HepG2 (cell line): Measurements from ENCODE around the gene DUS1L. TPM values are rescaled to one million over a fixed set of nuclear protein-coding genes. Genes with fewer than 3 reads are reported as not detected.

ENCODE experiments used
- CENPX ChIP-seq: sonication (generic); formaldehyde crosslinking; IDR thresholded peaks from 2 replicates; pipeline ENCODE4 v1.9.0; 2021; ENCODE audit warnings: mild to moderate bottlenecking, missing genetic modification reagents, moderate library complexity
- HMG20B ChIP-seq: conservative IDR thresholded peaks from 2 replicates; pipeline ENCODE4 v1.6.1; 2016; ENCODE audit warnings: missing genetic modification reagents, missing compliant biosample characterization
- MYPOP ChIP-seq: sonication (generic); formaldehyde crosslinking; IDR thresholded peaks from 2 replicates; pipeline ENCODE4 v1.8.1; 2023; ENCODE audit warnings: mild to moderate bottlenecking, moderate library complexity, missing genetic modification reagents
- SATB2 ChIP-seq: sonication (generic); formaldehyde crosslinking; IDR thresholded peaks from 2 replicates; pipeline ENCODE4 v1.5.0; 2020; ENCODE audit warnings: missing genetic modification reagents
- SNRNP70 ChIP-seq: fragments of 200-400 bp; formaldehyde crosslinking; IDR thresholded peaks from 2 replicates; pipeline ENCODE4 v1.6.1; 2017; ENCODE audit warnings: mild to moderate bottlenecking, low read depth, low read length, moderate library complexity
- SSRP1 ChIP-seq: IDR thresholded peaks from 2 replicates; pipeline ENCODE4 v1.6.1; 2016; ENCODE audit warnings: control low read depth
- YEATS2 ChIP-seq: sonication (generic); formaldehyde crosslinking; IDR thresholded peaks from 2 replicates; pipeline ENCODE4 v1.4.0; 2020; ENCODE audit warnings: missing genetic modification reagents, borderline replicate concordance
- ZBED4 ChIP-seq: sonication (generic); formaldehyde crosslinking; IDR thresholded peaks from 2 replicates; pipeline ENCODE4 v1.4.0; 2020; ENCODE audit warnings: missing genetic modification reagents, borderline replicate concordance
- ZBTB1 ChIP-seq: sonication (generic); formaldehyde crosslinking; IDR thresholded peaks from 2 replicates; pipeline ENCODE4 v1.4.0; 2020; ENCODE audit warnings: missing genetic modification reagents, borderline replicate concordance
- ZNF121 ChIP-seq: sonication (generic); formaldehyde crosslinking; IDR thresholded peaks from 2 replicates; pipeline ENCODE4 v1.5.0; 2020; ENCODE audit warnings: mild to moderate bottlenecking, missing genetic modification reagents
- ZNF432 ChIP-seq: sonication (generic); formaldehyde crosslinking; IDR thresholded peaks from 2 replicates; pipeline ENCODE4 v1.5.0; 2020; ENCODE audit warnings: missing genetic modification reagents, mild to moderate bottlenecking, borderline replicate concordance
- ZNF501 ChIP-seq: sonication (generic); formaldehyde crosslinking; IDR thresholded peaks from 2 replicates; pipeline ENCODE4 v1.5.1; 2020; ENCODE audit warnings: mild to moderate bottlenecking, moderate library complexity, missing genetic modification reagents
- ZNF510 ChIP-seq: sonication (generic); formaldehyde crosslinking; IDR thresholded peaks from 2 replicates; pipeline ENCODE4 v1.4.0; 2020; ENCODE audit warnings: low read depth, mild to moderate bottlenecking, missing genetic modification reagents
- ZNF557 ChIP-seq: sonication (generic); formaldehyde crosslinking; IDR thresholded peaks from 2 replicates; pipeline ENCODE4 v1.4.0; 2020; ENCODE audit warnings: missing genetic modification reagents
- ZNF570 ChIP-seq: sonication (generic); formaldehyde crosslinking; IDR thresholded peaks from 2 replicates; pipeline ENCODE4 v1.4.0; 2020; ENCODE audit warnings: mild to moderate bottlenecking, missing genetic modification reagents, borderline replicate concordance
- ZNF772 ChIP-seq: sonication (generic); formaldehyde crosslinking; IDR thresholded peaks from 2 replicates; pipeline ENCODE4 v1.5.0; 2020; ENCODE audit warnings: mild to moderate bottlenecking, missing genetic modification reagents
- ZNF782 ChIP-seq: sonication (generic); formaldehyde crosslinking; IDR thresholded peaks from 2 replicates; pipeline ENCODE4 v1.4.0; 2020; ENCODE audit warnings: missing genetic modification reagents, mild to moderate bottlenecking, borderline replicate concordance
- polyA plus RNA-seq, 8 experiments: library from polyadenylated mRNA; depleted of rRNA in 3 of 8; stranded (reverse) in 7 of 8; unstranded in 1 of 8; fragments of >200 nt; fragmentation: Illumina TruSeq in 4 of 8; extraction: Trizol in 4 of 8; gene quantifications; 2 replicates each; pipeline versions ENCODE4 v1.2.1 to v1.2.3, GENCODE V29; 2011 to 2016; ENCODE audit warnings: low read depth in 4 of 8, missing spikeins in 1 of 8, mixed read lengths in 1 of 8; ENCODE audit not compliant: insufficient read depth in 1 of 8
- total RNA-seq, 5 experiments: library from RNA; depleted of rRNA; stranded (reverse); fragments of >200 nt; fragmentation: Illumina TruSeq; extraction: Trizol; gene quantifications; 2 replicates each; pipeline ENCODE4 v1.2.3, GENCODE V29; 2016; ENCODE audit warnings: low read depth in 1 of 5
- TF ChIP-seq, protein P1 (sequence below): sonication (generic); formaldehyde crosslinking; IDR thresholded peaks from 2 replicates; pipeline ENCODE4 v1.4.0; 2020; ENCODE audit warnings: missing genetic modification reagents
- TF ChIP-seq, protein P2 (sequence below): sonication (generic); formaldehyde crosslinking; IDR thresholded peaks from 2 replicates; pipeline ENCODE4 v1.5.0; 2020; ENCODE audit warnings: missing genetic modification reagents, mild to moderate bottlenecking, borderline replicate concordance
- TF ChIP-seq, protein P3 (sequence below): sonication (generic); formaldehyde crosslinking; IDR thresholded peaks from 2 replicates; pipeline ENCODE4 v1.5.0; 2020; ENCODE audit warnings: missing genetic modification reagents

The DUS1L gene
- total and polyA plus RNA-seq, 2 of the 13 experiments (the other 11 are each of a cell fraction or from before 2014, with no cell fraction given) = 81.0 to 109 TPM

DNA sequence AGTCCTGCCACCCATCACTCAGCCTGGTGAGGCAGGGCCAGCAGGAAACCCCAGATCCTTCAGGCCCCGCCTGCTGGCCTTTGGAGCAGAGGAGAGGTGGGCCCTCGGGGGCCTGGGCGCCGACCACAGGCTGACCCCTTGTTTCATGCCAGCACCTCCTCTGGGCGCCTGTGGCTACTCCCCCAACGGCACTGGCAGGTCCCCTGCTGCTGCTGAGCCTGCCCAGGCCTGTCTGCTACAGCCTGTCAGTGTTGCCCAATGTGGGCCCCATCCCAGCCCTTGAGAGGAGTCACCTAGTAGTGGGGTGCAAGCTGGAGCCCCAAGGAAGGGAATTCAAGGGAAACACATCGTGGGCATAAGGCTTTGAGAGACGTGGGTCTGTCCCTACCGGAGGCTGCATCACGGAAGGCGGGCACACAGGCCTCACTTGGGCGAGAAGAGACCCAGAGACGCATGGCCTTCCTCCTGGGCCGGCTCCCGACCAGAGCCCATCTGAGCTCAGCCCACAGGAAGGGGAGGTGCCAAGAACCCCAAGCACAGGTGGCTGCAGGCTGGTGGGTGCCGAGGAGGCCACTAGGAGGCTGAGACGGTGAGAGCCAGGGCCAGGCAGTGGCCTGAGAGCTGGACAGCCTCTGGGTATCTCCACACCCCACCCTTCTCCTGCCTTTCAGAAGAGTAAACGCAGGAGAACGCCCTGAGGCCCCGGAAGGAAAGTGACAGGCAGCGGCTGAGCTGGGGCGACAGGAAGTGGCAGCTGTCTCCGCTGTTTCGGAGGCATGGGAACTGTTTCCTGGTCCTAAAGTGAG is 40.5 kb upstream of the DUS1L start (continued):
- TF ChIP-seq ZNF432 (no peak; the same call in 1 of the 2 replicates), MYPOP (CRISPR knock-in tag) (peak; percentile 86; the same call in 1 of the 2 replicates), SNRNP70 (no peak), ZNF782 (CRISPR knock-in tag) (no peak; the same call in 1 of the 2 replicates), YEATS2 (peak; percentile 83; the same call in 1 of the 2 replicates), ZNF501 (CRISPR knock-in tag) (peak; percentile 90), CENPX (CRISPR knock-in tag) (no peak), ZNF510 (CRISPR knock-in tag) (no peak; the same call in 1 of the 2 replicates), ZNF121 (peak; percentile 47; the same call in 1 of the 2 replicates), HMG20B (CRISPR knock-in tag) (peak; percentile 72; the same call in 1 of the 2 replicates), ZNF570 (CRISPR knock-in tag) (no peak), SATB2 (CRISPR knock-in tag) (0 out of 2 replicates have a peak, but pooled peaks have one; percentile 69), ZNF557 (CRISPR knock-in tag) (peak; percentile 68; the same call in 1 of the 2 replicates), ZBTB1 (no peak), ZNF772 (peak; percentile 78; the same call in 1 of the 2 replicates), SSRP1 (CRISPR knock-in tag) (peak; percentile 43; the same call in 1 of the 2 replicates), ZBED4 (peak; percentile 96; the same call in 1 of the 2 replicates)
- TF ChIP-seq, protein P1, sequence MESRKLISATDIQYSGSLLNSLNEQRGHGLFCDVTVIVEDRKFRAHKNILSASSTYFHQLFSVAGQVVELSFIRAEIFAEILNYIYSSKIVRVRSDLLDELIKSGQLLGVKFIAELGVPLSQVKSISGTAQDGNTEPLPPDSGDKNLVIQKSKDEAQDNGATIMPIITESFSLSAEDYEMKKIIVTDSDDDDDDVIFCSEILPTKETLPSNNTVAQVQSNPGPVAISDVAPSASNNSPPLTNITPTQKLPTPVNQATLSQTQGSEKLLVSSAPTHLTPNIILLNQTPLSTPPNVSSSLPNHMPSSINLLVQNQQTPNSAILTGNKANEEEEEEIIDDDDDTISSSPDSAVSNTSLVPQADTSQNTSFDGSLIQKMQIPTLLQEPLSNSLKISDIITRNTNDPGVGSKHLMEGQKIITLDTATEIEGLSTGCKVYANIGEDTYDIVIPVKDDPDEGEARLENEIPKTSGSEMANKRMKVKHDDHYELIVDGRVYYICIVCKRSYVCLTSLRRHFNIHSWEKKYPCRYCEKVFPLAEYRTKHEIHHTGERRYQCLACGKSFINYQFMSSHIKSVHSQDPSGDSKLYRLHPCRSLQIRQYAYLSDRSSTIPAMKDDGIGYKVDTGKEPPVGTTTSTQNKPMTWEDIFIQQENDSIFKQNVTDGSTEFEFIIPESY (CRISPR knock-in tag) = 0 out of 2 replicates have a peak, but pooled peaks have one; percentile 36
- TF ChIP-seq, protein P2, sequence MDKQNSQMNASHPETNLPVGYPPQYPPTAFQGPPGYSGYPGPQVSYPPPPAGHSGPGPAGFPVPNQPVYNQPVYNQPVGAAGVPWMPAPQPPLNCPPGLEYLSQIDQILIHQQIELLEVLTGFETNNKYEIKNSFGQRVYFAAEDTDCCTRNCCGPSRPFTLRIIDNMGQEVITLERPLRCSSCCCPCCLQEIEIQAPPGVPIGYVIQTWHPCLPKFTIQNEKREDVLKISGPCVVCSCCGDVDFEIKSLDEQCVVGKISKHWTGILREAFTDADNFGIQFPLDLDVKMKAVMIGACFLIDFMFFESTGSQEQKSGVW (CRISPR knock-in tag) = 0 out of 2 replicates have a peak, but pooled peaks have one; percentile 69
- TF ChIP-seq, protein P3, sequence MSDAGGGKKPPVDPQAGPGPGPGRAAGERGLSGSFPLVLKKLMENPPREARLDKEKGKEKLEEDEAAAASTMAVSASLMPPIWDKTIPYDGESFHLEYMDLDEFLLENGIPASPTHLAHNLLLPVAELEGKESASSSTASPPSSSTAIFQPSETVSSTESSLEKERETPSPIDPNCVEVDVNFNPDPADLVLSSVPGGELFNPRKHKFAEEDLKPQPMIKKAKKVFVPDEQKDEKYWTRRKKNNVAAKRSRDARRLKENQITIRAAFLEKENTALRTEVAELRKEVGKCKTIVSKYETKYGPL (CRISPR knock-in tag) = 0 out of 2 replicates have a peak, but pooled peaks have one; percentile 20
